Activated CD4-positive, CD25-positive, alpha-beta regulatory T cell treated with anti-CD3 and anti-CD28 coated beads, Interleukin-2, amount 50 U/mL, for 24 hours (primary cell): ENCODE measurements around the gene POU2F1.

ENCODE experiments used
- ATAC-seq, 2 donors: fragments of 150-1000 bp; cut with Tn5 transposase; one replicate each; pipeline ENCODE4 v1.10.0; 2021; ENCODE audit warnings: mild to moderate bottlenecking in 1 of 2, moderate library complexity in 1 of 2

Gene POU2F1

GRCh38 chr1:167447521-167448136, 226.9 kb downstream of the POU2F1 start:
- ATAC-seq: peak; percentile 82 to 85

DNA sequence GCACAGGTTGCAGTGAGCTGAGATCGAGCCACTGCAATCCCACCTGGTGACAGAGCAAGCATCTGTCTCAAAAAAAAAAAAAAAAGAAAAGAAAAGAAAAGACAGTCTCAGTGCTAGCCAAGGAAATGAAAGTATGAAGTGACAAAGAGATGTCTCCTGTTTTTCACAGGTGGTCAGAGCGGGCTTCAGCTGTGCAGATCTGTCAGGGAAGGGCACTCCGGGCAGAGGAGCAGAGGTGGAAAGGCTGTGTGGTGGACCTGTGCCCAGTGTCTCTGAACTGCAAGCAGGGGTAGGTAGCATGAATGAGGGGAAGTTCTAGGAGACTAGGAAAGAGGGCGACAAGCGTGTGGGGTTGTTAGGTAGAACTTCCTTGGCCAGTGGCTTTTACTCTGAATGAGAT, 230.2 kb downstream of the POU2F1 start:
- no peak for ATAC-seq

DNA sequence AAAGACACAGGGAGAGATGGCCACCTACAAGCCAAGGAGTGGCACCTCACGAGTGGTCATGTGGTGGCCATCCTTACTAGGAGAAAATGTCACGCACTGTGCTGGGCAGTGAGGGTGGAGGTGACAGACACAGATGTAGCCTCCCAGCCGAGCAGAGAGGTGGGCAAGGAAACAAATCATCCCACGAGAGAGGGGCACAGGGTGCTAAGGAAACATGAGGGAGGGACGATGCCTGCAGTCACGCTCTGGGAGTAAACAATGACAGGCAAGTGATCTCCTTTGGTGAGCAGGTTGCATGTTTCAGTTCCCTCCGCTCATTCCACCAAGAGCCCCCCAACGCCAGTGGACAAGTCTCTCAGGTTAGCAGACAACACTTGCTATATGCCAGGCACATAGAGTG, 231.8 kb downstream of the POU2F1 start:
- ATAC-seq: no peak

- ATAC-seq: peak in 1 of 2 donors; percentile 15
Observed at GRCh38 chr1:167453123-167453522, 232.4 kb downstream of the POU2F1 start.

GRCh38 chr1:167454304-167454893, 233.7 kb downstream of the POU2F1 start:
- no peak for ATAC-seq

DNA sequence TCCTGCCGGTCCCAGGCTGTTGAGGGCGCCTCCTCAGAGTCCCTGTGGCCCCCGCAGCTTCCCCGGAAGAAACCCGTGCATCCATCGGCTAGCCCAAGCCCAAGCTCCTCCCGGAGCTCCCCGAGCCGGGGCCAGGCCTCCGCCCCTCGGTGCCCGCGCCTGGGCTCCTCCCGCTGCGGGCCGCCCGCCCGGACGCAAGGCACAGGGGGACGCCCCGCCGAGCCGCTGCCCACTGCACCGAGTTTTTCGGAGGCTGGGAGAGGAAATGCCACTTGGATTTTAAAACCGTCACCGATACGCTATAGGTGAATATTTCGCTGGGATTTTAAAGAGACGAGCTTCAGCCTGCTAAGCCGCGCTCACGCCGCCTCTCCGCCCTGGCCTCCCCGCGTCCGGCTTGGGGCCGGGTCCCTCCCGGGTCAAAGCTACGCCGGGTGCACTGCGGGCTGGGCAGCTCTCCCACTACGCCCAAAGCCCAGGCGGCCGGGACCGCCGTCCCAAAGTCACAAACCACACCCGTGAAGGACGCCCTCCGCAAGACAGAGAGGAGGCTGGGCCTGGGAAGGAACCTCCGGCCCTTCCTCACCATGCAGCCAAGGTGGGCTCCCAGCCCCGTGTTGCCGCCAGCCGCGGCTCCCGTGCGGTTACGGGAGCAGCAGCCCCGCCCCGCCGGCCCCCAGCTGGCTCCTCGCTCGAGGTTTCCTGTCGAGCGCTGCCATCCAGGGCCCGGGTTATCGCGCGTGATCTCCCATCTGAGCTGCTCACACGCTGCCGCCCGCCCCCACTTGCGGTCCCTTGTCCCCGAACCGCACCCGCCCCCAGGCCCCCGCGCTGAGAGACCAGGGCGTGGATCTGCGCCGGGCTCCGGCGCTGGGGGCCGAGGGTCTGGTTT, 234.5 kb downstream of the POU2F1 start:
- peak; percentile 57 to 63 for ATAC-seq

DNA sequence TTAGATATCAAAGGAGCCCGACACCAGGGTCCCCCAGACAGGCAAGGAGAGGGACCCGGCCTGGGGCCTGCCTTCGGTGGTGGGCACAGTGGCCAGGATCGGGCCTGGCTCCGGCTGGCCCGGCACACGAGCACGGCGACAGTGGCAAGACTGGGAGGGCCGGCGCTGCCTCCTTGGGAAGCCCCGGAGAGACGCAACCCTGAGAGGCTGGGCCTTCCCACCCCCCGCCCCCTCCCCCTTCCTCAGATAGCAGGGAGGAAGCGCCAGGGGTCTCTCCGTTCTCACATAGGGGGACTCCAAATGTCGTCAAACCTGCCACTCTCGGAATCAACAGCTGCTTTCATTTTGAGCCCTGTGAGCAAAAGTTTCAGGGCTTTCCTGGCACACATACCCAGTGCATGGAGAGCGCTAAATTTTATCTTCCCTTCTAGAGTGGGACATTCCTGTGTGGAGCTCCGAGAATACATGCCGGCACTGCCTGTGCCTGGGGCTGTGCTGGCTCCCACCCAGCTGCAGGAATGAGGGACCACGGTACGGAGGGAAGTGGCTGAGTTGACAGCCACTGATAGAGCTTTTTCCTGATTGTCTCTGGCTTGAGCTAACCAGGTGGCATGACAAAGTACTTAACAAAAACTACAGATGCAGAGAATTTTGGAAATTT, 235.2 kb downstream of the POU2F1 start:
- peak; percentile 30 to 46 for ATAC-seq

DNA sequence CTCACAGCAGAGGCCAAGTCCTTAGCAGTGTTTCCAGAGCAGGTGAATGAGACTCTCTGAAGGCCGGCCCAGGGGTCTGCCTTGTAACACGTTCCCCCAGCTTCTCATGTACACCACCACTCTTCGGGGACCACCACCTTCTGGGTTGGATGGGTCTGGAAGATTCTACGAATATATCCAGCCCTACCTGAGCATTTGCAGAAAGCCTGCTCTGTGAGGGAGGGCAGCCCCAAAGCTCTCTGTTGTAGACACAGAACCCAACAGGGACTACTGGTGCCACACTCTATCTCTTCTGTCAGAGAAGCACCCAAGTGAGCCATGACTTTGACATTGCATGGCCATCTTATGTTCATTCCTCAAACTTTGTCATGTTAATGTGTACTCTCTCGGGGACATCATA, 235.8 kb downstream of the POU2F1 start:
- no peak for ATAC-seq

DNA sequence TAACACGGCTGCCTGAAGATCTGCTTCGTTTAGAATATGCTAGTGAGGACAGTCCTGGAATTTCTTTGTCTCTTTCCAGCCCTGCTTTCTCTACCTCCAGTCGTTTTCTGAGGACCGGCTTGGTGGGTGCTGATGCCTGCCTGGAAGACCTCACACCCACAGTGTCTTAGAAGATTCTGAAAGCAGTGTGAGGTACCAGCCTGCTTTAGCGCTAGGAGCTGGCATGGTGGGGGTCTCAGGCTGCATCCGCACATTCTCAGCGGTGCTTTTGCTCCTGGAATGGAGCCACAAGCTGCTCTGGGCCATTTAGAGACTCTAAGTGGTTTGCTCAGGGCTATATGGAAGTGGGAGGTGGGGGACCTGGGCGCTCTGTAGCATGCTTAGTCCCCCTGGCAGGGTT, 236.2 kb downstream of the POU2F1 start:
- no peak for ATAC-seq

- no peak for ATAC-seq
Observed at GRCh38 chr1:167457936-167458584, 237.4 kb downstream of the POU2F1 start.

DNA sequence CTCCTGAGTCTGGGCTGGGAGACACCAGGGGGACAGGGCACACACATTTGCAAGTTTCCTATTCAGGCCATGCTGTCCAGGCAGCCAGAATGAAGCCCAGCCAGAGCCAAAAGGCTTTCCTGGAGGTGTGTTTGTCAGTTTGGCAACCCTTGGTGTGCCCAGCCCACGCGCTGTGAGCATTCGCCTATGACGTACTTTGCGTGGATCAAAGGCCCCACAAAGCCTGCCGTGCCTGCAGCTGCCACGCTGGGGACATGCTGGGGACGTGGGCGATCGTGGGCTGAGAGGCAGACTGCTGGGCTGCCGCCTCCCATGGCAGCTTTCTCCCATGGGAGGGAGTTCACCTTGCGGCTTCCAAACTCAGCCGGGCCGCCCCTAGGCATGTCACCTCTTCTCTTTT, 240.2 kb downstream of the POU2F1 start:
- peak; percentile 23 to 54 for ATAC-seq

GRCh38 chr1:167462341-167462740, 241.7 kb downstream of the POU2F1 start:
- ATAC-seq: peak in 1 of 2 donors; percentile 2

GRCh38 chr1:167463080-167463479, 242.4 kb downstream of the POU2F1 start:
- no peak for ATAC-seq

DNA sequence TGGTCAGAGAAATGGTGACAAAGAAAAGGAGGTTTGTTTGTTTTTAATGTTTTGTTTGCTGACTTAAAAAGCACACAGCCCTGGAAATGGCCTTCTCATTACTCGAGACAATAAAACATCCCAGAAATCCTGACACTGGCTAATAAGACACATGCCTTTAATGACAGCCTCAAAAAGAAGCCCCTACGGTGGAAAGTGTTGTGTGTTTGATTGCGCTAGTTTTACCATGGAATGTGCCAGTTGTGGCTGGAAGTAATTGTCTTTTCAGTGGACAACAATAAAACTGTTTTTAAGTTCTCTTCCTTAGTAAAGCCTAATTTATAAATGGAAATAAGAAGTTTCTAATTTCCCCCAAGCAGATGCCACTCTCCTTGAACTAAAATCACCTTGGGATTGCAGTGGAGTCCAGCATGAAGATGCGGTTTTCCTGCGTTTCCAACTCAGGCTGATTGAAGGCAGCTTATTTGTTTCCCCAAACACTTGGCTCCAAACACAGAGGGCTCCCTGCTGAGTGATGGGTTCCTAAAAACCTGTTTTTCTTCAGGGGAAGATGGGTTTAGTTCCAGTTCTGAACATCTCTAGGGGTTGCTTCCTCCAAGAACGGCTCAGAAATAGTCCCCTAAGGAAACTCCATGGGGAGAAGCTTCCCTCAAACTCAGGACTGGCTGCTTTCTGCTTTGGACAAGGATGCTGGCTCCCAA, 243.3 kb downstream of the POU2F1 start:
- ATAC-seq: no peak

- ATAC-seq: no peak
Observed at GRCh38 chr1:167465018-167465417, 244.3 kb downstream of the POU2F1 start.

GRCh38 chr1:167465743-167466142, 245.1 kb downstream of the POU2F1 start:
- peak in 1 of 2 donors; percentile 9 for ATAC-seq

GRCh38 chr1:167467126-167467710, 246.5 kb downstream of the POU2F1 start:
- peak; percentile 74 to 78 for ATAC-seq

DNA sequence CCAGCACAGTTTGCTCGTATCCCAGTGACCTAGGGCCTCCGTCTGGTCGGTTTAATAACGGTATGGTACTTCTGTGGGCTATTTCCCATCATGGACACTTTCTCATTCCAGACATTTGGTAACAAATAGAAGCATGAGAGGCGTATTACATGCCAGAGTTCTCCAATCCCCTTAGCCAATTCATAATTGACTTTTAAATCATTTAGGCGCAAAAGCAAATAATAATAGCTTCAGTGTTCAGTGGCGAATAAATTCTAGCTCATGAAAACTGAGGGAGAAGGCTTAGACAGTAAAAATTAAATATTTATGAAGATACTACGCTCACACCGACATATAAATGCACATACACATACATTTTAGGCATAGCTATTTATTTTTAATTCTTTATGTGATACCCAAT, 247.1 kb downstream of the POU2F1 start:
- ATAC-seq: no peak

DNA sequence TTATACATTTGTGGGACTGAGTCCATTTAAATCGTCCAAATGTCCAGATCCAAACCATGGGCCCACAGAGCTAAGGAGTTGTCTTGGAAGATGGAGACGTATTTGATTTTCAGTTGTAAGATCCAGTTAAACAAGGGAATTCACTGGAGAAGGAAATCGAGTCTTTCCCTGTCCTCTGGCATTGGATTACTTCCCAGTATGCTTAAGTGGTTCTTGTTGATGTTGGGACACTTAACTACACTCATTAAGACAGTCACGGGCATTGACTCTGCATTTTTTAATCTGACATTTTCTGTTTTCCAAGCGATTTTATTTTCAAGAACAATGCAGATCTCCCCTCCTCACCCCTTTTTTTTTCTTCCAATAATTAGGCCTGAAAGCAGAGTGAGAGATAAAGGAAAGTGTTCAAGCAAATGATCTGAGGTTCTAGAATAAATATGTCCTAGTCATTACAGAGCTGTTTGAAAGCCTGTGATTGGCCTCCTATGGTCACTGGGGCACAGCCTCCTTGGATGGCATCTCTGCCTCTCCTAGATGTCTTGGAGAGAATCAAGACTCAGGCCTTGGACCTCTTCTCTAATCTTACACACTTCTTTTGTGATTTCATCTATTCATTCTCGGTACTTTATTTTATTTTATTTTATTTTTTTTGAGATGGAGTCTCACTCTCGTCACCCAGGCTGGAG, 248.7 kb downstream of the POU2F1 start:
- no peak for ATAC-seq

GRCh38 chr1:167471568-167471967, 250.9 kb downstream of the POU2F1 start:
- no peak for ATAC-seq
